GM12891 (cell line): ENCODE results near the gene TMEM218.

Experiments
- PAX5 ChIP-seq: IDR thresholded peaks from 2 replicates; pipeline ENCODE4 v1.6.1; 2011; ENCODE audit warnings: low read length, moderate library complexity, mild to moderate bottlenecking; ENCODE audit not compliant: insufficient read depth, severe bottlenecking
- POLR2A ChIP-seq: IDR thresholded peaks from 2 replicates; pipeline ENCODE4 v1.6.1; 2011; ENCODE audit warnings: low read depth, low read length, control low read depth
- POLR2AphosphoS5 ChIP-seq: IDR thresholded peaks from 2 replicates; pipeline ENCODE4 v1.6.1; 2011; ENCODE audit warnings: low read depth, low read length, control low read depth
- SPI1 ChIP-seq: IDR thresholded peaks from 2 replicates; pipeline ENCODE4 v1.6.1; 2011; ENCODE audit warnings: low read depth, low read length, control low read depth
- TAF1 ChIP-seq: IDR thresholded peaks from 2 replicates; pipeline ENCODE4 v1.6.1; 2011; ENCODE audit warnings: low read depth, low read length, control low read depth

DNA sequence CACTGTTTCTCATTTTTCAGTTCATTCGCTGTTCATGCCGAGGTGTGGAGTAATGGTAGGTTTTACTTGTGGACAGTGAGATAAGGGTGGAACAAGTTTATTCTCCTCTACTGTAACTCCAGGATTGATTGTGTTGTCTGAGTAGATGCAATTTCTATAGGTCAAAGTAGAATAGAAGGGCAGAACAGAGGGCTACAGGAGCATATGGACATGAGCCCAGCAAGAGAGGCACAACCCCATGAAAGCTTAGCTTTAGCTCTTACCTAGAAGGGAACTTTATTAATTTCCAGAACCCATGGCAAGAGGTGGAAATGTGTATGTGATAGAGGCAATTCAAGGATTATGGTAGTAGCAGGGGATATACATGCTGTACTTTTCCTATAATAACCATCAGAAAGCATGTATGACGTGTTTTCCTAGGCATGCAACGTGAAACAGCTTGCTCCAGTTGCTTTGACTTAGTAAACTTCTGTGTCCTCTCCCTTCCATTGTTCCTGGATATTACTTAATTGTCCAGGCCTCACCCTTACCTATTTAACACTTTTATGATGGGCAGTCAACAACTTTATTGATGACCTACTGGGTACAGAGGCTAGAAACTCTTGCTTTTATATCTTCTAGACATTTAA lies 62.1 kb downstream of the TMEM218 start:
- no peak for TF ChIP-seq POLR2AphosphoS5
- TF ChIP-seq POLR2A, result no peak
- no peak for TF ChIP-seq SPI1
- TF ChIP-seq TAF1, result no peak
- TF ChIP-seq PAX5, result no peak
